HL-60 (cell line): ENCODE data around the gene MCTS1.

ENCODE experiments used
- POLR2AphosphoS5 ChIP-seq: IDR thresholded peaks from 2 replicates; pipeline ENCODE4 v1.6.1; 2012; ENCODE audit warnings: low read depth
- SPI1 ChIP-seq: IDR thresholded peaks from 2 replicates; pipeline ENCODE4 v1.6.1; 2012; ENCODE audit warnings: low read depth, mild to moderate bottlenecking, borderline replicate concordance
- TF ChIP-seq, protein P1 (sequence below): IDR thresholded peaks from one replicate; pipeline ENCODE4 v1.5.1; 2011; ENCODE audit warnings: low read length, control low read depth, inconsistent platforms; ENCODE audit not compliant: insufficient read depth
- TF ChIP-seq, protein P2 (sequence below): IDR thresholded peaks from 2 replicates; pipeline ENCODE4 v1.6.1; 2012; ENCODE audit warnings: low read depth; ENCODE audit not compliant: insufficient replicate concordance

DNA sequence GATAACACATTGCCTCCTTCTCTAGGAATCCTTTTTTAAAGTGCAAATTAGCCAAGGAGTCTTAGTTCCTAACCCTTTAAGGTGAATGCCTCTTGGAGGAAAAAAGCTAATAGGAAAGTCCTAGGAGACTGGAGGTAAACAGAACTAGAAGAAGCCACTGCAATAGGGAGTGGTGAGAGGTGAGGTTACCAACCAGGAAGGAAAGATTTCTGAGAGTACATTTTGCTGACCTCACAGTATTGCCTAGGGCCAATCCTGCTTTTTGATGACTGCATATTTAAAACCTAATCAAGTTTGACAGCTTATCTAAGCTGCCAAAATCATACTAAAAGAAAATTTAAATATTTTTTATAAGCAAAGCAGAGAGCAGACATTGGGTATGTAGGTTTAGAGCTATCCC, 35.9 kb upstream of the MCTS1 start:
- TF ChIP-seq, protein P1, sequence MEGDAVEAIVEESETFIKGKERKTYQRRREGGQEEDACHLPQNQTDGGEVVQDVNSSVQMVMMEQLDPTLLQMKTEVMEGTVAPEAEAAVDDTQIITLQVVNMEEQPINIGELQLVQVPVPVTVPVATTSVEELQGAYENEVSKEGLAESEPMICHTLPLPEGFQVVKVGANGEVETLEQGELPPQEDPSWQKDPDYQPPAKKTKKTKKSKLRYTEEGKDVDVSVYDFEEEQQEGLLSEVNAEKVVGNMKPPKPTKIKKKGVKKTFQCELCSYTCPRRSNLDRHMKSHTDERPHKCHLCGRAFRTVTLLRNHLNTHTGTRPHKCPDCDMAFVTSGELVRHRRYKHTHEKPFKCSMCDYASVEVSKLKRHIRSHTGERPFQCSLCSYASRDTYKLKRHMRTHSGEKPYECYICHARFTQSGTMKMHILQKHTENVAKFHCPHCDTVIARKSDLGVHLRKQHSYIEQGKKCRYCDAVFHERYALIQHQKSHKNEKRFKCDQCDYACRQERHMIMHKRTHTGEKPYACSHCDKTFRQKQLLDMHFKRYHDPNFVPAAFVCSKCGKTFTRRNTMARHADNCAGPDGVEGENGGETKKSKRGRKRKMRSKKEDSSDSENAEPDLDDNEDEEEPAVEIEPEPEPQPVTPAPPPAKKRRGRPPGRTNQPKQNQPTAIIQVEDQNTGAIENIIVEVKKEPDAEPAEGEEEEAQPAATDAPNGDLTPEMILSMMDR: no peak
- TF ChIP-seq POLR2AphosphoS5 (no peak), SPI1 (no peak)
- TF ChIP-seq, protein P2, sequence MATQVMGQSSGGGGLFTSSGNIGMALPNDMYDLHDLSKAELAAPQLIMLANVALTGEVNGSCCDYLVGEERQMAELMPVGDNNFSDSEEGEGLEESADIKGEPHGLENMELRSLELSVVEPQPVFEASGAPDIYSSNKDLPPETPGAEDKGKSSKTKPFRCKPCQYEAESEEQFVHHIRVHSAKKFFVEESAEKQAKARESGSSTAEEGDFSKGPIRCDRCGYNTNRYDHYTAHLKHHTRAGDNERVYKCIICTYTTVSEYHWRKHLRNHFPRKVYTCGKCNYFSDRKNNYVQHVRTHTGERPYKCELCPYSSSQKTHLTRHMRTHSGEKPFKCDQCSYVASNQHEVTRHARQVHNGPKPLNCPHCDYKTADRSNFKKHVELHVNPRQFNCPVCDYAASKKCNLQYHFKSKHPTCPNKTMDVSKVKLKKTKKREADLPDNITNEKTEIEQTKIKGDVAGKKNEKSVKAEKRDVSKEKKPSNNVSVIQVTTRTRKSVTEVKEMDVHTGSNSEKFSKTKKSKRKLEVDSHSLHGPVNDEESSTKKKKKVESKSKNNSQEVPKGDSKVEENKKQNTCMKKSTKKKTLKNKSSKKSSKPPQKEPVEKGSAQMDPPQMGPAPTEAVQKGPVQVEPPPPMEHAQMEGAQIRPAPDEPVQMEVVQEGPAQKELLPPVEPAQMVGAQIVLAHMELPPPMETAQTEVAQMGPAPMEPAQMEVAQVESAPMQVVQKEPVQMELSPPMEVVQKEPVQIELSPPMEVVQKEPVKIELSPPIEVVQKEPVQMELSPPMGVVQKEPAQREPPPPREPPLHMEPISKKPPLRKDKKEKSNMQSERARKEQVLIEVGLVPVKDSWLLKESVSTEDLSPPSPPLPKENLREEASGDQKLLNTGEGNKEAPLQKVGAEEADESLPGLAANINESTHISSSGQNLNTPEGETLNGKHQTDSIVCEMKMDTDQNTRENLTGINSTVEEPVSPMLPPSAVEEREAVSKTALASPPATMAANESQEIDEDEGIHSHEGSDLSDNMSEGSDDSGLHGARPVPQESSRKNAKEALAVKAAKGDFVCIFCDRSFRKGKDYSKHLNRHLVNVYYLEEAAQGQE: no peak
